Daoy (cell line): ENCODE measurements around the gene C10orf90. TPM values are rescaled to one million over a fixed set of nuclear protein-coding genes. Genes with fewer than 3 reads are reported as not detected.
"Not testable (repeated sequence)": the region's sequence is repeated elsewhere in the genome, so short reads cannot be mapped to it uniquely, and the experiment has no call there.

Experiments used
- DNase-seq: peaks from one replicate; pipeline ENCODE4 v3.0.0-alpha.2; 2015; ENCODE audit warnings: low read depth
- total RNA-seq: library from RNA; depleted of rRNA; stranded (reverse); fragments of >200 nt; shearing (Covaris generic); gene quantifications from 2 replicates; pipeline ENCODE4 v1.2.3, GENCODE V29; 2014; rRNA removed

The C10orf90 gene
- total RNA-seq, 1 experiment from 2014 or later = 1.4 TPM

DNA sequence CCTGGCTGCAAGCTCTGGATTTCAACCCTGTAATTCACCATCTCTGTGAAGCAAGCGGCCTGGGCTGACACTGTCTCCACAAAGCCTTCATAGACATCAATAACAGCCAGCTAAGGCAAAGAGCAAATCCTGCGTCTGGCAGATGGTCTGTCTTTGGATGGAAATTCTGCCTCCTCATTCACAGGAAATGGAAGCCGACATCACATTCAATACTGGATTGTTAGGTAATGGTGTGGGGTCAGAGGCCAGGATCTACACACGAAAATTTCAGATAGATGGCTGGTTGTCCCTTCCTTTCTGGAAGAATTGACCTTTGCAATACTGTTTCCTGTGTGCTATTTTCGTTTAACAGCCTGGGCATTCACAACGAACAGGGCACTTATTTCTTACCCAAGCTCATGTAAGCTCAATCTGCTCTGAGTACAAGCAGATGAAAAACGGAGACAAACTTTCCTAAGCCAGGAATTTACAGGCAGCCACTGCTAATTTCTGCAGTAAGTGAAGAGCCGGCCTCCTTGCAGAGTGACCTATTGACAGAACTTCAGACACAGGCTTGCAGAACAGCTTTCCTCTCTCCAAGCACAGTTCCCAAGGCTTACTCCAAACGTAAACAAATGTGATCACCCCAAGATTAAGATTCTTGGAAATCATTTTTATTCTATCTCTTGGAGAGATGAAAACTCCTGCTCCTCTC, 279.2 kb downstream of the C10orf90 start:
- DNase-seq = no peak

DNA sequence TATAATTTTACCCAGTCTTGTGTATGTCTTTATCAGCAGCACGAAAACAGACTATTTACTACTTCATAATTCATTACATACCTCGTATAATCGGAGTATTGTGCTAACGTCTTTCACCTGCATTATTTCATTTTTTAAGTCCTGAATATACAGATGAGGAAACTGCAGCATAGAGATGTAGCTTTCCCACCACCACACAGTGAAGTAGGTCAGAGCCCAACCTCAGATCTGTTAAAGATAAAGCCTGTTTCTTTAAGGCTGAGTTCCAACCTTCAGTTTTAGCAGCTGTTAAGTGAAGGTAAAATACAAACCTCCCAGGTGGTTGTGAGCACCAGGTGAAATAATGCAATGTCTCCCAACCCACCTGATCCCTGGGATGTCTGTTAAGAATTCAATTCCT, 280.2 kb downstream of the C10orf90 start:
- no peak for DNase-seq

DNA sequence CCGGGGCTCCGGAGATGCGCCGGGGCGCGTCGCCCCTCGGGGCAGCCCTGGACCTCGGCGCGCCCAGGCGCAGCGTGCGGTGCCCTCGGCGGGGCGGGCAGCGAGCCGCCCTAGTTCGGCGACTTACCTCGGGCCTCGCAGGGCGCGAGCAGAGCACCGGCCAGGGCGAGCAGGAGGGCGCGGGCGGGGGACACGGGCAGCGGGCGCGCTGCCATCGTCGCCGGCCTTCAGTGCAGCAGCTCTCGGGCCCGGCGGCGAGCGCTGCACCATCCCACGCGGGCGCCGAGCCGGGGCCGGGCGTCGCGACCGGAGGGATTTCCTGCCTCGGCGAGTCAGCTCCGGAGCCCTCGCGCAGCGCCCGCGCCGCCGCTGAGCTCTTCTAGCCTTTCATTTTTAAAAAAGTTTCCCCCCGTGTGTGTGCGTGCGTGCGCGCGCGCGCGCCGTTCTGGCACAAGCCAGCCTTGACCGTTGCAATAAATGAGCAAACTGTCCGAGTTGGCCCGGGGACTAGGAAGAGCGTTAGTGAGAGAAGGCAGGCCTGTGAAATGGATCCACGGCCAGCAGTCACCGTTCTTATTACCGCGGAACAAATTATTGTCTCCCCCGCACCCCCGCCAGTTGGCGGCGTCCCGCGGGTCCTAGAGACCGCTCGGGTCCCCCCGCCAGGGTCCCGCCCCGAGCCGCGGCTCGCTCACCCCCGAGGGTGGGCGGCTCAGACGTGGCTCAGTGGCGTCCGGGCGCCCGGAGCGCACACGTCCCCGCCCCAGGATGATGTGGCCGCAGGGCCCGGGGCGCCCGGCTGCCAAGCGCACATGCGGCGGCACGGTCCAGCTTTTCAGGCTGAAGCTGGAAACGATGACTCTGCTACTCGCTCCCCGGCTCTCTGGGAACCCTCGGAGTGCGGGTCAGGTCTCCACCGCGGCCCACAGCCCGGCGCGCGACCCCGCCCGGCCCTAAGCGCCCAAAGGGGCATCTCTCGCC, 282.3 kb downstream of the C10orf90 start, which contains the start of gene ADAM12:
TSS of gene ADAM12 (minus strand) at position 547 of the 981 bp plus-strand sequence. CDS start at position 215, 332 bp downstream.
- DNase-seq = peak; percentile 64

DNA sequence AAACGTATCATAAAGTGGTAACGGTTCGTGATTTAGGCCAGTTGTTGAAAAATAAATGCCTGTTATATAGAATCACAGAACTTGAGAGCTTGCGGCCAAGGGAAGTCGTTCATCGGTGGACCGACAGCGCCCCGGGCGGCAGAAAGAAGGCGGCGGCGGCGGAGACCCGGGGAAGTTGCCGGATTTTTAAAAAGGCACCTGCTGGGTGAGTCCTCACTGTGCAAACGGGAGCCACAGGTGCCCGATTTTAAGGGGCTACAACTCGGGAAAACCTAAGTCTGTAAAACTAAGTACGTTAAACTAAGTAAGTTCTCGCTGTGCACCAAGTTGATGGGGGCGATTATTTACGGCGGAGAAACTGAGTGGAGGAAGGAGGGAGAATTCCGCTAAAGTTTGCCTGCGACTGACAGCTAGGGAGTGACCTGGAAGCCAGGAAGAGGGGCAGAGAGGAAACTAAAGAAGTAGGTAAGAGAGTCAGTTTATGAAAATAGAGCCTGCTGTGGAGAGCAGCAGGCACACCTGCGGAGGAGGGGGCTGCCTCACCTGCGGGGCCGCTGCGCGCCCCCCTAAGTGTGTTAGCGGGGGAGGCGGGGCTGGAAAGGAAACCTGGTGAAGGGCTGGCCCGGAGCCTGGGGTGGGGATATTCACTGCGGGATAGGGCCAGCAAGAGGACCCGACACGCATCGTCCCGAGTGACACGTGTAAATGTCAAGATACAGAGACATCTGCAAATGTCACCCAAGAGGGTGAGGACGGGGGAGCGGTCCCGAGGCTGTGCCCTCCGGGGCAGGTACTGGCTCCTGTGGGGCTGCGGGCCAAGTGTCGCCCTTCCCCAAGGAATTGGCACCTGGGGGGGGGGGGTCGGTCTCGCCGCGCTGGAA, 283.2 kb downstream of the C10orf90 start:
- DNase-seq = peak; percentile 82

DNA sequence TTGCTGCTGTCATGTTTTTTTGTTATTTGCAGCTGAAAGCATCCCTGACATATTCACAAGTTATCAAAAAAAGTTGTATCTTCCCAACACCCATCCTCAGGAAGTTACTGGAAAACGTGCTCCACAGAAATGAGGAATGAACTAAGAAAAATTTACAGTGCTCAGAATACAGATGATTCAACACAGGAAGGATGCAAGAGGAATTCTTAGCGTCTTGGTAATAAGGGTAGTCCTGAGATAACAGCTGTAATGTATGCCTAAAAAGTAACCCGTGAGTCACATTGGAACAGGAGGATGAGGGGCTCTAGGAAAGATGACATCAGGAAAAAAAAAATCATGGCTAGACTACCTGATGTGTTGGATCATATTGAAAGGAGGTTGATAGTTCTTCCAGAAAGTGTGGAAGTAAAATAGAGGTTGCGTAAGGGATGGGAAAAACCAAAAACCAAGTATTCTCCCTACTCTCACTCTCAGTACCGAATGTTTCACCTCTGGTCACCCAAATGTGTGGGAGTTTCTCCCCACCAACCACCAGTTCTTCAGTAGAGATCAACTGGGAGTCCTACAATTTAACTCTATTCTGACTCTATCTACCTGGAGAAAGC, 286.1 kb downstream of the C10orf90 start:
- peak; percentile 58 for DNase-seq

DNA sequence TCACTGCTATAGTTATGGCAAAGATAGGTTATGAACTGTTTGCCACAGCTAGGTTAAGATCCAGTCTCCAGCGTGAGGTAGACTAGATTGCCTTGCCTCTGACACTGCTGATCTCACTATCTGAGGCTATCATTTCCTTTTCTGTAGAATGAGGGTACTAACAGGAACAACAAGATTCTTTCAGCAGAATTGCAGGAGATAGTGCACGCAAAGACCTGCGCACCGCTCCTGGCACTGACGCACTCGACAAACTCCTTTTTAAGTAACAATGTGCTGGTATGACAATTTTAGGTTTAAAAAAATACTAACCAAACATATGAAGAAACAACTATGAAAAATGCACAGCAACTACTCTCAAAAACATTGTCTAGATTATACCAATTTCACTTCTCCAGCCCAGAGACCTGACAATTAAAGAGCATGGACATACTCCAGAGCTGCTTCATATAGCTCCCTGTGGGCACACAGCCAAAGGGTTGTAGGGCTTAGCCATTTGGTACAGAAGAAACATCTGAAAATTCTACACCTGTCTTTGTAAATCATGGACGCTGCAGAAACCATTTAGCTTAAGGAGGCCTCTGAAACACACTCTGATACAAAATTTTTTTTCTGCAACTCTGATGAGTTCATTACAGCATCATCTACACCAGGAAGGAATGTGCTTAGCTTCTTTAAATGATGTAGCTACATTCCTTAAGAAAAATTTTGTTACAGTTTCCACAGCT, 290.0 kb downstream of the C10orf90 start:
- DNase-seq = no peak

DNA sequence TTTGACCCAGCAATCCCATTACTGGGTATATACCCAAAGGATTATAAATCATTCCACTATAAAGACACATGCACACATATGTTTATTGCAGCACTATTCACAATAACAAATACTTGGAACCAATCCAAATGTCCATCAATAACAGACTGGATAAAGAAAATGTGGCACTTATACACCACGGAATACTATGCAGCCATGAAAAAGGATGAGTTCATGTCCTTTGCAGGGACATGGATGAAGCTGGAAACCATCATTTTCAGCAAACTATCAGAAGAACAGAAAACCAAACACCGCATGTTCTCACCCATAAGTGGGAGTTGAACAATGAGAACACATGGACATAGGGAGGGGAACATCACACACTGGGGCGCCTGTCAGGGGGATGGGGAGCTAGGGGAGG, 291.3 kb downstream of the C10orf90 start:
- not testable (repeated sequence) for DNase-seq

DNA sequence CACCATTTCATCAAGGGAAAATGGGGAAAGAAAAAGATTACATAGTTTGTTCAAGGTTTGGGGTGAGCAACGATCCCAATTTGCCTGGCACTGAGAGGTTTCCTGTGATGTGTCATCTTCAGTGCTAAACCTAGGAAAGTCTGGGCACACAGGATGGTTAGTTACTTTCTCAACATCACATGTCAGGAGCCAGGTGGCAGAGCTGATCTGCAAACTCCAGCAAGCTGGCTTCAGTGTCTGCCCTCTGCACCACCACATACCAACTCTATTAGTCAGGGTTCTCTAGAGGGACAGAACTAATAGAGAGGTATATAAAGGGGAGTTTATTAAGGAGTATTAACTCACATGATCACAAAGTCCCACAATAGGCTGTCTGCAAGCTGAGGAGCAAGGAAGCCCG, 293.5 kb downstream of the C10orf90 start:
- DNase-seq = peak; percentile 47

DNA sequence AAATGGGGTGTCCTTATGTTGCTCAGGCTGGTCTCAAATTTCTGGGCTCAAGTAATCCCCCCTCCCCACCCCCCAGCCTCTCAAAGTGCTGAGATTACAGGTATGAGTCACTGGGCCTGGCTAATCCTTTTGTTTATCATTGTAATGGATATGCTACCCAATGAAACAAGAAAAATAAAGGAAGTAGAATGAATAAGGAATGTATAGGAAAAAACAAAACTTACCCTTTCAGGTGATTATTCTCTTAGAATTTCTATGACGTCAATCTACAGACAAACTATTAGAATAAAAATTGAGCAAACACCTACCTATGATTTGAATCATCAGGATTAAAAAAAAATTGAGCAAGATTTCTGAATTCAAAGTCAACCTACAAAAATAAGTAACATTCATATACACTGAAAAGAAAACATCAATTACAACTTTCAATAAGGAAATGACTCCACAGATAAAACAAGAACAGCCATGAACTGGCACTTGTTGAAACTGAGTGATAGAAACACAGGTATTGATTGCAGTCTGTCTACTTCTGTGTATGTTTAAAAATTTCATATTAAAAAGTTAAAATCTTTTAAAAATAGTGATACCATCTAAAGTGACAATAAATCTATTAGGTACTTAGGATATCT, 294.5 kb downstream of the C10orf90 start:
- DNase-seq = peak; percentile 33

DNA sequence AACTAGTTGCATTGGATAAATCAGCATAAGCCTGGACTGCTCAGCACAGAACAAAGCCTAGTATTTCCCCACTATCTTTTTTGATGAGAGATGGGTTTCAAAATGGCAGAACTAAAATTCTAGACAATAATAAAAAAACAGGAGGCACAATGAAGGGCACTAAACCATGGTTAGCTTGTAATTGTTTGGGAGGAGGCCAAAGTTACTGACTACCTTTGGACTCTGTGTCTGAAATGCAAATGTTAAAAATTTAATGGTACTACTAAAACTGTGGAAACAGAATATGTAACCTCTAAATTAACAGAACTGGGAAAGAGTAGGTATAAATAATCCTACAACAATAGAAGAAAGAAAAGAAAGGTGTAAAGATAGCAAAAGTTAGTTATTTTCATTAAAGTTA, 295.2 kb downstream of the C10orf90 start:
- no peak for DNase-seq

Other genes with a start within 250 kb of the C10orf90 start
- gene DOCK1, start 234.7 kb upstream of the C10orf90 start, total RNA-seq = 16.4 and 19.1 TPM in 2 replicates